HG02970 (cell line): Measurements from ENCODE around the gene CHFR.
"Not testable (repeated sequence)": the region's sequence is repeated elsewhere in the genome, so short reads cannot be mapped to it uniquely, and the experiment has no call there.

Experiments used
- ATAC-seq: cut with Tn5 transposase; IDR thresholded peaks from one replicate; pipeline ENCODE4 v1.9.1; 2021; ENCODE audit warnings: mild to moderate bottlenecking, moderate library complexity, moderate number of reproducible peaks; ENCODE audit not compliant: unreplicated experiment, low FRiP score

Gene CHFR

GRCh38 chr12:132887513-132888351 lies at the start of gene CHFR:
Gene CHFR (minus strand): TSS chr12:132887605. CDS start chr12:132887328, 277 bp downstream.
- peak; percentile 98 for ATAC-seq

- not testable (repeated sequence) for ATAC-seq
Observed at GRCh38 chr12:132936921-132937320, 49.5 kb upstream of the CHFR start.

- no peak for ATAC-seq
Observed at GRCh38 chr12:132936163-132936562, 48.8 kb upstream of the CHFR start.

GRCh38 chr12:132926415-132926833 lies 39.0 kb upstream of the CHFR start:
- ATAC-seq = no peak

GRCh38 chr12:132925597-132926414 lies 38.4 kb upstream of the CHFR start:
- no peak for ATAC-seq

- no peak for ATAC-seq
Observed at GRCh38 chr12:132924356-132924755, 37.0 kb upstream of the CHFR start.

- ATAC-seq = no peak
Observed at GRCh38 chr12:132923356-132923909, 36.0 kb upstream of the CHFR start.

GRCh38 chr12:132922676-132923075 lies 35.3 kb upstream of the CHFR start:
- no peak for ATAC-seq

- no peak for ATAC-seq
Observed at GRCh38 chr12:132921685-132922084, 34.3 kb upstream of the CHFR start.

- no peak for ATAC-seq
Observed at GRCh38 chr12:132918680-132919079, 31.3 kb upstream of the CHFR start.

GRCh38 chr12:132909030-132909368 lies 21.6 kb upstream of the CHFR start:
- no peak for ATAC-seq

- peak; percentile 94 for ATAC-seq
Observed at GRCh38 chr12:132908145-132909029, 21.0 kb upstream of the CHFR start.

GRCh38 chr12:132907789-132908144 lies 20.4 kb upstream of the CHFR start:
- ATAC-seq = not testable (repeated sequence)

- no peak for ATAC-seq
Observed at GRCh38 chr12:132907216-132907615, 19.8 kb upstream of the CHFR start.

GRCh38 chr12:132904718-132905328 lies 17.4 kb upstream of the CHFR start:
- ATAC-seq = no peak

- no peak for ATAC-seq
Observed at GRCh38 chr12:132899033-132899432, 11.6 kb upstream of the CHFR start.

- no peak for ATAC-seq
Observed at GRCh38 chr12:132888852-132889251, 1.4 kb upstream of the CHFR start.

- ATAC-seq = peak; percentile 11
Observed at GRCh38 chr12:132886529-132887477, 602 bp downstream of the CHFR start.

GRCh38 chr12:132881818-132882217 lies 5.6 kb downstream of the CHFR start:
- ATAC-seq = no peak
